HG03108 (cell line): ENCODE measurements around the gene EP400.

Experiments used
- ATAC-seq: cut with Tn5 transposase; IDR thresholded peaks from one replicate; pipeline ENCODE4 v1.9.1; 2021; ENCODE audit warnings: moderate library complexity; ENCODE audit not compliant: unreplicated experiment

The EP400 gene

DNA sequence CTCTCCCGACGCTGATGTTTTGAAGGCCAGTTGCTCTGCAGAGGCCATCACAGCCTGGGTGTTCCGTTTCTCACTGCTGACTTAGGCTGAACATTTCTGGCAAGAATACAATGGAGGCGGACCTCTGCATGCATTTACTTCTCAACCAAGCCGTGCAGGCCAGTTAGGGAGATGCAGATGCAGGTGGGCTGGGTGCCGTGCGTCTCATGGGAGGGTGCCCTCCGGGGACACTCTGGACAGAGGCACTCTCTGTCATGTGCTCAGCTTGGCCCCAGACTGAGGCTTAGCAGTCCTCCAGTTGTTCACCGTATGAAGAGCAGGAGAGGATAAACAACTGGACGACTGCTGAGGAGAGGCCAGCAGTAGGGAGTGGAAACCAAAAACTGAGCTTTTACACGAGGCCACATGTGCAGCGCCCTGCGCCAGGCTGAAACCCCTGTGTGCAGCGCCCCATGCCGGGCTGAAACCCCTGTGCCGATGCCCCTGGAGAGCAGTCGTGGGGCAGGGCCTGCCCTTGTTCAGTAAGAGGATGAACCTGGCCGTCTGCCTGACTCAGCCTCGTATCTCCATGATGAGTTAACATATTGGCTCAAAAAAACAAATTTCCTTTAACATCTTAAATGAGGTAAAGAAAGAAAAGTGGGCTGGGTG is 162.0 kb downstream of the EP400 start:
- ATAC-seq, result no peak

DNA sequence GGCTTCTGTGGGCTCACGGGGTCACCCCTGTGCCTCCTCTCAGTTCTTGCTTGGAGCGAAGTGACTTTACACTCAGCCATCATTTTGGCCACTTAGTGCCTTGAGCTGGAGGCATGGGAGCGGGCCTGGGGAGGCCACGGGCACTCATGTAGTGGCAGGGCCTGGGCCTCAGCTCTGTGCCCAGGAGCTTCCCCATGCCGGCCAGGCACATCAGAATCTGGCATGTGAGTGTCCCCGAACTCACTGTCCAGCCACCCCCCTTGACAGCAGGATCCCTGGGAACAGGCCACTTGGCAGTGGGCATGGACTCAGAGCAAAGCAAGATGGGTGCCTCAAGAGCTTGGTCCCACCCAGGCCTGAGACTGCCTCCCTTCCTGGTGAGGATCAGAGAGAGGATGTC is 164.9 kb downstream of the EP400 start:
- no peak for ATAC-seq

DNA sequence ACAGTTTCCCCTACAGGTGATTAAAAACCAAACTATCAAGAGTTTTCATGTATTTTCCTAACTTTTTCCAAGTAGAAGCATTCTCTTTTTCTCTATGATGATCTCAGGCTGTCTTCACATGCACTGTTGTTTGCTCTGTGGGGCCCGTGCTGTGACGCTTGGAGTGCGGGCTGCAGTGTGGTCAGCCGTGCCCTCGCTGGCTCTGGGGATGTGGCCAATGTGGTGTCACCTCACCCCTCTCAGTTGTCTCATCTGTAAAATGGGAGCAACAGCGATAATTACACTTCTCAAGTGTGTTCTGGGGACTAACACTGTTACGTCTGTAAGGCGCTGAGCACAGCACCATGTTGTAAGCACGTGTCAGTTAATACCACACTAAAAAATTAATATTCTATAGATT is 165.8 kb downstream of the EP400 start:
- ATAC-seq, result no peak

GRCh38 chr12:132116709-132117557 is 167.2 kb downstream of the EP400 start:
- ATAC-seq, result no peak

GRCh38 chr12:132117558-132117875 is 167.8 kb downstream of the EP400 start:
- no peak for ATAC-seq

DNA sequence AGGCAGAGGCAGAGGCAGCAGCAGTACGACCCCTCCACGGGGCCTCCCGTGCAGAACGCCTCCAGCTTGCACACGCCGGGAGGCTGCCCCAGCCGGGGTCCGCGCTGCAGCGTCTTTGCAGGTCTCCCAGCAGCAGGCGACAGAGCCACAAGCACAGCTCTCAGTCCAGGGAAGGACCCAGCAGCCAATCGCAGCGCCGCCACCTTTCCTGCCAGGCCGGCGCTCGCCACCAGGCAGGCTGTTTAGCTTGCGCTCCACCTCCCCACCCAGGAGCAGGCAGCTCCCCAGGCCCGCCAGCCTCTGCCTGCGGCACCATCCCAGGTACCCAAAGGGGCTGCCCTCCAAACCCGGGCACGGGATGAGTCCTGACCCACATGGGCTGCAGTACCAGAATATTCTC is 169.1 kb downstream of the EP400 start:
- ATAC-seq, result no peak

- no peak for ATAC-seq
These were observed 171.5 kb downstream of the EP400 start for GRCh38 chr12:132121283-132121682.

DNA sequence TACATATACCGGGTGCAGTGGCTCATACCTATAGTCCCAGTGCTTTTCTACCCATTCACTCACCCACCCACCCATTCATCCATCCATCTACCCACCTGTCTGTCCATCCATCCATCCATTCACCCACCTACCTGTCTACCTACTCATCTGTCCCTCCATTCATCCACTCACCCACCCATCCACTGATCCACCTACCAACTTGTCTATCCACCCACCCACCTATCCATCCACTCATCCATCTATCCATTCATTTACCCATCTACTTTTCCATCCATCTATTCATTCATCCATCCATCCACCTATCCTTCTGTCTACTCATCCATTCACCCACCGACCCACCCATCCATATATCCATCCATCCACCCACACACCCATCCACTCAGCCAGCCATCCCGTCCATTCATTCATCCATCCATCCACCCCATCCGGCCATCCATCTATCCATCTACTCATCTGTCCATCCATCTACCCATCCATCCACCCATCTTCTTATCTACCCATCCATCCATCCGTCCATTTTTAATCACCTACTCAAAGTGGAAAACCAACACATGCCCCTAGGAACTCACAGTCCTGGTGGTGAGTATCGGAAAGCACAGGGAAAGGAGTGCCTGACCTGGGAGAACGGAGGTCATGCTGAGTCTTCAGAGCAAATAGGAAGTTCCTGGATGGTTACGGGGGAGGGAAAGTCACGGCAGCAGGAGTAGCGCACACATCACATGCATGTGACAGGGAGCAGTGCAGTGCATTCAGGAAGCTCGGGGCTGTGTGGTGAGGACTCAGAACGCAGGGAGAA is 174.4 kb downstream of the EP400 start:
- ATAC-seq, result no peak

GRCh38 chr12:132124766-132125425 is 175.2 kb downstream of the EP400 start:
- no peak for ATAC-seq

DNA sequence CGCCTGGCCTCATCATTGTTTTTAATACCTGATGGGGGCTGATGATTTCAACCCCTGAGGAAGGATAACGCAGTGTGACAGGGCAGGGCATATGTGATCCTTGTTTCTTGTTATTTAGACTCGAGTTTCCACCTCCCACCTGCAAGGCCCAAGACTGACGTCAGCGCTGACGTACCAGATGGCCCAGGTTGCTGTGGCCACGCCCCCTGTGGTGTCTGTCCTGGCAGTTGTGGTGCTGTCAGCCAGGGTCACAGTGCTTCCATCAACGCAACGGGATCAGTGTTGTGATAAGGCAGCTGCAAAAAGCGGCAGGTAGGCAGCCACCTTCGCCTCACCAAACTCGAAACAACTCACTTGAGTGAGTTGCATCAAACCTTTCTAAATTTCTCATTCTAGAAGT is 176.0 kb downstream of the EP400 start:
- ATAC-seq, result no peak

DNA sequence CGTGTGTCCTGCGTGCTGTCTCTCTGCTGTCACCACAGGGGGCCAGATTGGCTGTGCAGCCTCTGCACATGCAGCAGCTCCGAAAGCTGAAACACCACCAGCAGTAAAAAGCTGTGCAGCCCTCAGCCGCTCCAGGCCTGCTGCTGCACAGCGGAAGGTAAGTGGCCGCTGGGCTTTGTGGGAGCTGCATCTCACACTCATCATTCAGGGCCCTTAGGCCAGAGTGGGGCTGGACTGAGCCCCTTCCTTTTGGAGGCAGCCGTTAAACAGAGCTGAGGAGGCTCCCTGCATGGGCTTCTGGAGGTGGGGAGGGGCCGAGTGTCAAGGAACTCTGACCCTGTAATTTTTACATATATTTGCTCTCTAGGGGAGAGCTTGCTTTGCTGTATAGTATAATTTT is 177.3 kb downstream of the EP400 start:
- ATAC-seq, result no peak

GRCh38 chr12:132129007-132129406 is 179.3 kb downstream of the EP400 start:
- no peak for ATAC-seq

GRCh38 chr12:132130690-132131089 is 180.9 kb downstream of the EP400 start:
- no peak for ATAC-seq
